ENCODE data around the gene TTC34.

The TTC34 gene

GRCh38 chr1:2809656-2810055 lies 8.2 kb upstream of the TTC34 start:
- DNase-seq (ENCODE audit: extremely low read depth, low read depth) = no peak
- TF ChIP-seq CTCF (IDR thresholded peaks at IDR 0.05; ENCODE audit: low read depth, low read length) = no peak

- TF ChIP-seq CTCF (IDR thresholded peaks at IDR 0.05; ENCODE audit: low read depth, low read length) = no peak
- DNase-seq (ENCODE audit: extremely low read depth, low read depth) = no peak
These were observed 7.5 kb upstream of the TTC34 start for GRCh38 chr1:2808831-2809605.

- no peak for DNase-seq (ENCODE audit: extremely low read depth, low read depth)
- TF ChIP-seq CTCF (IDR thresholded peaks at IDR 0.05; ENCODE audit: low read depth, low read length) = no peak
These were observed 6.9 kb upstream of the TTC34 start for GRCh38 chr1:2808386-2808705.

- TF ChIP-seq CTCF (IDR thresholded peaks at IDR 0.05; ENCODE audit: low read depth, low read length) = no peak
- no peak for DNase-seq (ENCODE audit: extremely low read depth, low read depth)
These were observed 6.3 kb upstream of the TTC34 start for GRCh38 chr1:2807678-2808385.

GRCh38 chr1:2807036-2807435 lies 5.5 kb upstream of the TTC34 start:
- TF ChIP-seq CTCF (IDR thresholded peaks at IDR 0.05; ENCODE audit: low read depth, low read length) = no peak
- no peak for DNase-seq (ENCODE audit: extremely low read depth, low read depth)

- no peak for DNase-seq (ENCODE audit: extremely low read depth, low read depth)
- no peak for TF ChIP-seq CTCF (IDR thresholded peaks at IDR 0.05; ENCODE audit: low read depth, low read length)
These were observed 5.1 kb upstream of the TTC34 start for GRCh38 chr1:2806591-2806990.

GRCh38 chr1:2805801-2806430 lies 4.4 kb upstream of the TTC34 start:
- DNase-seq (ENCODE audit: extremely low read depth, low read depth) = no peak
- TF ChIP-seq CTCF (IDR thresholded peaks at IDR 0.05; ENCODE audit: low read depth, low read length) = no peak
